ENCODE data around the gene CFD. TPM values are rescaled to one million over a fixed set of nuclear protein-coding genes. Genes with fewer than 3 reads are reported as not detected.

Gene CFD
- total RNA-seq, 2 donors from 2014 or later = 134 to 825 TPM

GRCh38 chr19:900302-901111 is 41.0 kb downstream of the CFD start:
- H3K4me1 ChIP-seq = peaks cover 12% of the 10 kb centered on the region
- H3K27me3 ChIP-seq = no peaks in the 10 kb centered on the region
- intact Hi-C loops (cut with DNase I) = no loop called here
- no peak overlapping the region for H3K4me3 ChIP-seq
- H3K27ac ChIP-seq = no peak overlapping the region
- H3K36me3 ChIP-seq (replicated peaks in 1 of 2; ENCODE audit: insufficient read depth in 1 of 2, low read depth in 2 of 2) = peaks cover 0 to 4% of the 10 kb centered on the region in 2 donors
- no peak for ATAC-seq
- H3K9me3 ChIP-seq = no peaks in the 10 kb centered on the region
- TF ChIP-seq CTCF (IDR thresholded peaks at IDR 0.05) = no peak
- no peak for TF ChIP-seq POLR2A (IDR thresholded peaks at IDR 0.05)
- DNase-seq = no peak
- WGBS, 2 donors = 72 to 79% methylated on average over 9 to 26 of the region's 30 CpGs

GRCh38 chr19:901216-902092 is 42.0 kb downstream of the CFD start:
- H3K27ac ChIP-seq = no peak overlapping the region
- H3K4me1 ChIP-seq = peaks cover 12% of the 10 kb centered on the region
- WGBS, 2 donors = 91 to 94% methylated on average over 15 to 23 of the region's 27 CpGs
- no peak overlapping the region for H3K4me3 ChIP-seq
- no peaks in the 10 kb centered on the region for H3K9me3 ChIP-seq
- DNase-seq (no peak), ATAC-seq (no peak)
- no peaks in the 10 kb centered on the region for H3K27me3 ChIP-seq
- intact Hi-C loops (cut with DNase I) = no loop called here
- peaks cover 0 to 4% of the 10 kb centered on the region in 2 donors for H3K36me3 ChIP-seq (replicated peaks in 1 of 2; ENCODE audit: insufficient read depth in 1 of 2, low read depth in 2 of 2)
- TF ChIP-seq CTCF (IDR thresholded peaks at IDR 0.05) (no peak), POLR2A (IDR thresholded peaks at IDR 0.05) (no peak)

- 75 to 92% methylated on average over 3 to 4 of the region's 7 CpGs for WGBS, 2 donors
- DNase-seq (no peak), ATAC-seq (no peak)
- intact Hi-C loops (cut with DNase I) = no loop called here
- H3K4me3 ChIP-seq = no peak overlapping the region
- peaks cover 0 to 4% of the 10 kb centered on the region in 2 donors for H3K36me3 ChIP-seq (replicated peaks in 1 of 2; ENCODE audit: insufficient read depth in 1 of 2, low read depth in 2 of 2)
- no peaks in the 10 kb centered on the region for H3K9me3 ChIP-seq
- no peaks in the 10 kb centered on the region for H3K27me3 ChIP-seq
- H3K4me1 ChIP-seq = peaks cover 12% of the 10 kb centered on the region
- TF ChIP-seq CTCF (IDR thresholded peaks at IDR 0.05) (no peak), POLR2A (IDR thresholded peaks at IDR 0.05) (no peak)
- no peak overlapping the region for H3K27ac ChIP-seq
Measured at GRCh38 chr19:902093-902370, 42.6 kb downstream of the CFD start.

GRCh38 chr19:902446-903226 is 43.2 kb downstream of the CFD start:
- peak overlapping the region; percentile 50 to 78 (median 73) for H3K27ac ChIP-seq
- 60 to 71% methylated on average over 14 of the region's 14 CpGs for WGBS, 2 donors
- H3K36me3 ChIP-seq (replicated peaks in 1 of 2; ENCODE audit: insufficient read depth in 1 of 2, low read depth in 2 of 2) = peaks cover 0 to 4% of the 10 kb centered on the region in 2 donors
- TF ChIP-seq POLR2A (IDR thresholded peaks at IDR 0.05) (no peak), CTCF (IDR thresholded peaks at IDR 0.05) (no peak)
- H3K9me3 ChIP-seq = no peaks in the 10 kb centered on the region
- intact Hi-C loops (cut with DNase I) = no loop called here
- H3K4me1 ChIP-seq = peaks cover 12% of the 10 kb centered on the region
- no peaks in the 10 kb centered on the region for H3K27me3 ChIP-seq
- no peak overlapping the region for H3K4me3 ChIP-seq
- ATAC-seq (peak; percentile 1), DNase-seq (no peak)

Data from body of pancreas (tissue), 4 donors.